NCI-H82 treated with DMSO at 0.1 percent for 48 hours (cell line): ENCODE data around the gene LNX2.

Experiments
- DNase-seq: peaks from one replicate; lab custom pipeline; 2025; ENCODE audit not compliant: unreplicated experiment; lab: John Stamatoyannopoulos, UW

Gene LNX2

DNA sequence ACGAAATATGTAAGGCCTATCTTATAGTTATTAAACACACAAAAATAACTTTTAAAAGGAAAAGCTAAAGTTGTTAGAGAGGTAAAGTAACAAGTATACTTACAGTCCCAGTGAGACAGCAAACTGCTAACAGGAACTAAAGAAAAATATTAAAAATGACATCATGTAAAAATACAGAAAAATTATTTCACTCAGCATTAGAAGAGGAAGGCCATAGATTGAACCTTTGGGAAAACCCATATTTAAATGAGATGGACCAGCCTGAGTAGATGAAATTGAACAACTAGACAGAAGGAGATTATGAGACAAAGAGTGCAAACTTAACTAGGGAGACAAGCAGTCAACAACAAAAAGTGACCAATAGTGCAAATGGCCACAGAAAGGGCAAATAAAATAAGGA lies 49.4 kb downstream of the LNX2 start:
- no peak for DNase-seq

DNA sequence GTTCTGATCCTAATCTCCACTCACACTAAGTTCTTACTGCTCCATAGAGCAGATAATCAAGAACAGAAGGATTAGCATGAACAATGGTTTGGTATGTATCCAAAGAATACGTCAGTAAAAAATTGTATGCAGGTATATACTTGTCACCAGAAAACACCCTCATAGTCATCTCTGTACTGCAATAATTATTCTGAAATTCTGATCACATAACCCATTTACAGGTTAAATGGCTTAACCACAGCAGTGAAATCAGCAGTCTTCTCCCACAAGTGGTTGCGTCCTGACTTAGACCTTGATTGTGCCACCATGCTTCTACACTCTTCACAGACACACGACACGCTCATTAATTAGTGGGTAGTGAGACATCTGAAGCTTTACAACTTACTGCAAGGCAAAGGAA lies 50.9 kb downstream of the LNX2 start:
- no peak for DNase-seq

- DNase-seq, result no peak
Measured at GRCh38 chr13:27565818-27566217, 54.5 kb downstream of the LNX2 start.

DNA sequence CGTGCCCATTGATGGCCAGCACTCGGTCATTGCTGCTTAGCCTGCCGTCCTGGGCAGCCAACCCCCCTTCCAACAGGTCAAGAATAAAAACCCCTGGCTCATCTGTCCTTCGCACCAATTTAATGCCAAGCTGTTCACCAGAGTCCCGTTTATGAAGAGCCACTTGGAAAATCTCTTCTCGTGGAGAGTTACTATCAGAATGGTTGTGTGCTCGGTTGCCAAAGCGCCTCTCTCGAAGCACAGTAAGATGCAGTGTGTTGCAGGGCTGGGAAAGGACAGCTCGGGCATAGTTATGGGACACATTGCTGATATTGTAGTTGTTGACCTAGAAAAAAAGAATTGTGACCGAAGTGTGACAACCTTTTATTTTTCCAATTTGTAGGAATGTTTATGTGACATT lies 57.9 kb downstream of the LNX2 start:
- no peak for DNase-seq

DNA sequence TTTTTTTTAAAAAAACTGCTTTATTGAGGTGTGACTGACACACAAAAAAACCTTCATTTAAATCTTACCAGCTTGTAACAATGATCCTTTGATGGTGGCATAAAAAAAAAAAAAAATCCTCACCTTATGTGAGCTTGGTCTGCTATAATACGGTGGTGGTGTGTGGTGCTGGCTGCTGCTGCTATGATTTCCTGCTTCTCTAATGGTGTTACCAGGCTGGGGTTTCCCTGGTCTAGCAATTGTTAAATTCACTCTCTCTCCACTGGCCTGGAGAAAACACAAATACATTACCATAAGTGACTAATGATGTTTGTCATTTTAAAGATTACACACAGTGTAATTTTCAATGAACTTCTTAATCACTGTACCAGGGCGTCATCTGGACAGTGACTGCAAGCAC lies 60.6 kb downstream of the LNX2 start:
- no peak for DNase-seq

- DNase-seq, result no peak
Measured at GRCh38 chr13:27556109-27556508, 64.2 kb downstream of the LNX2 start.

DNA sequence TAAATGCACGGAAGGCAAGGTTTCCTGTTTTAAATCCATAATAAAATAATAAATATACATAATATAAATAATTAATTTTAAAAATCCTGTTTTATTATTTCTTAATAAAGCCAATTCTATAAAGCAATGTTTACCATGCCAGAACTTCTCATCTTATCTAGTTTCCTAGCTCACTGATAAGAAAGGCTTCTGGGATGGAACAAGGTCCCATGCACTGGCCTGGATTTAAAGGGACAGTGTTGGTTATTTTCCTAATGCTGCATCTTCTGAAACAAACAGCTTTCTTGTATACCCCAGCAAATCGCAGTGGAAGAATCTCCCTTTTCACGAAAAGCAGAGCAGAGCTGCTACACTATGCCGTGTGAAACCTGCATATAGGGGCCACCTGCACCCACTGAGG lies 68.8 kb downstream of the LNX2 start:
- DNase-seq, result no peak

DNA sequence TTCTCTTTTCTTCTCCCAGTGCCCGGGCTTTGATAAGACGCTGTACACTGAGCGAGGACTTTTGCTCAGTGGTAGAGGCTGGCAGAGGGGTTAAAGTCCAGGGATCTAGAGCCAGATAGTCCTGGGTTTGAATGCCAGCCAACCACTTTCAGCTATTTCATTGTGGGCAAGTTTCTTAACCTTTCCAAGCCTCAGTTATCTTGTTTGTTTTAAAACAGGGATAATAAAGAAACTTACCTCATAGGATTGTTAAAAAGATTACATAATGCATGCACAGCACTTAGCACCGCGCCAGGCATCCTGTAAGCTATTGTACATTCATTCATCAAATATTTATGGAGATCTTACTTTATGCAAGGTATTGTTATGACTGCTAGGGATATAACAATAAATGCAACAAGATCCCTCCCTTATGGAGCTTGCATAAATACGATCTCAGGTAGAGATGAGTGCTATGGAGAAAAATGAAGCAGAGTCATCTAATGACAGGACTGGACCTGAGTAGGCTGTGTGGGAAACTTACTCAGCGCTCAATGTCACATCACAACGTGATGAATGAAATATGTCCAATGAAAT lies 70.8 kb downstream of the LNX2 start:
- no peak for DNase-seq

GRCh38 chr13:27542220-27542619 lies 78.1 kb downstream of the LNX2 start:
- no peak for DNase-seq

DNA sequence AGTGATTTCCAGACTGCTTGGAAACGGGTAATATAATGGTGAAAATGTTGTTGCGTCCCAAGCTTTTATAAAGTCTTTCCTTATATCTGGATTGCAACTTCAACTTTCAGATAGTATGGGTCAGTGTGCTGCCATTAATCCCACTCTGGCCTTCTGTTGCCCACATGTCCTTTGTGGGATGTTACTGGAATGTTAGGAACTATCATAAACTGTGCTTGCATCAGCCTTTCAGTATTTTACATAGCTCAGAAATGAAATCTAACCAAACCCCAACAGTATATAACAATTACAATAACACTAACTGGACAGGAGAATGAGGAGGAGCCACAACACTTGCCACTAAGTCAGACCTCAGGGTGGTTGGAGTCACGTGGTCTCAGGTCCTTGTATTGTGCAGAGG lies 78.9 kb downstream of the LNX2 start:
- no peak for DNase-seq

GRCh38 chr13:27536361-27537101 lies 83.8 kb downstream of the LNX2 start:
- no peak for DNase-seq

- no peak for DNase-seq
Measured at GRCh38 chr13:27535546-27535945, 84.8 kb downstream of the LNX2 start.

DNA sequence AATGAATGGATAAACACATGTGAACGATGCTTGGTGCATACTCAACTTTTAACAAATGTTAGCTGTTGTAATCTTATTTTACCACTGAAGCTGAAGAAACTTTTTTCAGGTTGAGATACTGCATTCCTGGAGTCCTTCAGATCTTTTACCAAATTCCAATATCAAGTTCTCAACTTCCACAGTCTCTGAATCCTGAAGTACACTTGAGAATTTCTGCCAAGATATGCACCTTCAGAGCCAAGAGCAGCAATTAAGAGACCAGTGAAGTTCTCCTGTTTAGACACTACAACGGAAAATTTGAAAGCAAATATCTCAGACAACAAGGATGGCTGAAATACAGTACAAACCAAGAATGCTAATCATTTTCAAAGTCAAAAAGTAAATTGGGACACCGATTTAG lies 85.3 kb downstream of the LNX2 start:
- DNase-seq, result no peak

DNA sequence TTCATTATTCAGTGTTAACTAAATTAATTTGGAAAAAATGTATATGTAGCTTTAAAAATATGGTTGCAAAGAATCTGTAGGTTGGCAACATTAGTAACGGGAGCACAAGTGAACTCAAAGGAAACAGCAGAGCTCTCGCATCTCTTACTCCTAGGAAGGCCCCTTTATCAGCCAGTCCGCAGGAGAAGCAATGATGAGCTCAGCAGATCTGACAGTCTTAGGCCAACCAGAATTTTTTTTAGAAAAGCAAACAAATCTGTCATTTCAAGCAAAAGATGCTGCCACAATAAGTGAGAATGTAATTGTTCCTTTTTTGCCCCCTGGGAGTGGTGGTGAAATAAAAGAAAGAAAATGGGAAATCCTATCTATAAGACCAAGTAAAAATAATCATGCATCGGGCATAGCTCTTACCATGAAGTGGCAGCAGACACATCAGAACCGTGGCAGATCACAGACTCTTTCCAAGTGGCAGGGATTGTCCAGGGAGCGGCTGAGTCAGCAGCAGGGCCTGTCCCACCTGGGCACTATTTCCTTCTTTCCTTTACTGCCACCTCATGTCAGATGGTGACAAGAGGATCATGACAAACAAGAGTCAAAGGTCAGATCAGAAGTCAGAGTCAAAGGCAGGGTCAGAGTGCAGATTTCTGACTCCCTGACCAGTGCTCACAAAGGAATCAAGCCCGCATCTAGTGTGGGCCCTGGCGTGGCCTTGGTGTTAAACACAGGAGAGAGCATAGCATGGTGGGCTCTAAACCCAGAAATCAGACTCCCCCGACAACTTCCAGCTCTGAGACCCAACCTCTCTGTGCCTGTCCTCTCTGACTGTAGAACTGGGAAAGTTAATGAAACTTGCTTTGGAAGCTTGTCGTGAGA lies 86.0 kb downstream of the LNX2 start:
- no peak for DNase-seq

DNA sequence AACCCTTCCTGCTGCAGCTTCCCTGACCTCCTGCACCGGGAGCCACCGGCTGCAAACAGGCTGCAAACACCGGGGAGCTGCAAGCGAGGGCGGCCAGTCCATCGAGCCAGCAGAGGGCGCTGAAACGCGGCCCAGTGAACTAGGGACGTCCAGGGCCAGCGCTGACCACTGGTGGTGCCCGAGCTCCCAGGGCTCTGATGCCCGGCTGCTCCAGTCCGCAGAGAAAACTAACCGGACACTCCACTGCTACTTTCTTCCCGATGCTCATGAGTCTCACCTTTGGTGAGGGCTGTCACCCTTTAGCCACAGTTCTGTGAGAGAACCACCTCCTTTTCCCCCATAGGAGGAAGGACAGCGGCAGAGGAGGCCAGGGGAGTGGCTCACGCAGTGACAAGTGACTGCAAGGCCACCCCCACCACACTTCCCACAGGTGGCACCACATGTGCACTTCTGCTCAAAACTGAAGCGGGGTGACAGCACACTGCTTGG lies 87.1 kb downstream of the LNX2 start:
- peak; percentile 19 for DNase-seq

DNA sequence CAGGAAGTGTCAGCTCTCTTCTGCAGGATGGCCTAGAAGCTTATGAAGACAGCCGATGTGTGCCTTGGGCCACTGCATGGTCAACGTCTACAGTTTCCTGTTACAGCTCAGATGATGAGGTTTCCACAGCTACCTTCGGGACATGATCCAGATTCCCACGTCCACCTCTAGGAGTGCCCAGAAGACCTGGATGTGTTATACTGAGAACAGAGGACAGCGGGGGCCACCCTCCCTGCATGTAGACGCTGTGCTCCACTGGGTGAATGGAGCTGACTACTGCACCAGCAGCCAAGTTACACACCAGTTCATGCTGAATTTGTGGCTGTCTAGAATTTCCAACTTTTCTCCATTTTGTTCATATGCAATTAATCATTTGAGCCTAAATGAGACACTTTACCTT lies 91.4 kb downstream of the LNX2 start:
- DNase-seq, result no peak

GRCh38 chr13:27526516-27526915 lies 93.8 kb downstream of the LNX2 start:
- DNase-seq, result no peak

DNA sequence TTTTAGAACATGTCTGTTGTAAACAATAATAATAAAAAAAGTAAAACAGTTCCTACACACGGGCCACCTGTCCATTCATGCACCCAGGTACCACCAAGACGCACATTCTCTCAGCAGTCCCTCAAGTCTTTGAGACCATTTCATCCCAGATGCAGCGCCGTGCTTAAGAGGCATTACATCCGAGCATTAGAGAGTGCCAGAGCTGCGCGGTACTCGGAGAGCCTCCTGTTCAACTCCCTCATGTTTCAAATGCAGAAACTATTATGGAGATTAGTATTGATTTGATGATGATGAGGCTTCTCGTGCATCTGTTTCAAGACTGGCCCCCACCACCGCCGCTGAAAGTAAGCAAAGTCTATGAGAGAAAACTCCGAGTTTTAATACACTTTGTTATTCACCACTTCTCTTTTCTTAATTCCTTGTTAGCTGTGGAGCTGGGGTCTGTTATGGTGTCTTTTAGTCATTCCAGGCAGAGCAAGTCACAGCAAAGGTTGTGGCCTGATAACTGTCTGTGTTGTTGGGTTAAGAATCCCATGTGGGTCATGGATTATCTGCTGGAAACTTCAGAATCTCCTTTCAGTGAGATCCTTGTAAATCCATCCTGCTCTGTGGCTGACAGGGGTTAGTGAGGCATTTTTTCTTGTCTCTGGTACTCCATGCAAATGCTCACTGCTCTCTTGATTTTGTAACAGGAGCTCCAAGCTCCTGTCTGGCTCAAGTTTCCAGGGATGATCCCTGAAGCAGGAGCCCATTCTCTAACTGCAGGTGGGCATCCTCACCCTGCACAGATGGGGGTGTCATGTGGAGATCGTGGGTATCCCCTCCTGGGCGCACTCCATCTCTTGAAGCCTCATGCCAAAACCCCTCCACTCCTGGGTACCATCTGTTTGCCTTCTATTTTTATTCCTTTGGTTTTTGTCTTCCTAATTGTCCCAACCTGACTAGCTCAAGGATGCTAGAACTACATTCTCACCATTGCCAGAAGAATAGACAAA lies 95.1 kb downstream of the LNX2 start:
- no peak for DNase-seq

GRCh38 chr13:27523346-27524073 lies 96.8 kb downstream of the LNX2 start:
- DNase-seq, result no peak

- DNase-seq, result no peak
Measured at GRCh38 chr13:27522847-27523246, 97.5 kb downstream of the LNX2 start.
